K562 (cell line): ENCODE measurements around the gene FBXL4. TPM values are rescaled to one million over a fixed set of nuclear protein-coding genes. Genes with fewer than 3 reads are reported as not detected.

Experiments
- ATAC-seq: fragments of 200-7000 bp; cut with Tn5 transposase; 3 replicates; pipeline ENCODE4 v1.9.1; 2020; ENCODE audit warnings: moderate library complexity
- BruUV-seq: library from RNA; stranded (reverse); fragments of 400-500 nt; replicated peaks from 2 replicates; lab custom pipeline; 2021; lab: Mats Ljungman, UMichigan
- CTCF ChIA-PET: fragments of 300-600 bp; formaldehyde crosslinking; extraction: SDS; loops from one replicate; lab custom pipeline; 2021; ENCODE audit warnings: low intra/inter-chr PET ratio; lab: Yijun Ruan, JAX
- POLR2A ChIA-PET: fragments of 300-600, 350-650 bp; sonication (Branson Sonifier 250); formaldehyde crosslinking; extraction: SDS; loops from one replicate; lab custom pipeline; 2021; ENCODE audit warnings: antibody characterized with exemption, inconsistent platforms; lab: Yijun Ruan, JAX
- DNase-seq, 4 experiments: peaks; one replicate each; pipeline versions ENCODE4 v3.0.0 to v3.0.0-alpha.2; 2011 to 2018; ENCODE audit warnings: low spot score in 3 of 4, mixed read lengths in 3 of 4; ENCODE audit errors: extremely low read depth in 1 of 4
- FAIRE-seq: peaks from 2 replicates; lab custom pipeline; 2011; peaks lifted over from hg19 to GRCh38; lab: Jason Lieb, UNC
- H2AFZ ChIP-seq: 2 replicates; pipeline ENCODE4 v1.6.0; 2011; ENCODE audit warnings: low read depth, low read length, control low read depth, inconsistent platforms
- H3K27ac ChIP-seq: fragments of 200-600 bp; 3 replicates; pipeline ENCODE4 v1.8.0; 2011; ENCODE audit warnings: low read depth, mild to moderate bottlenecking, control low read depth, inconsistent platforms, low read length, moderate library complexity, mixed read lengths; ENCODE audit errors: extremely low read depth
- H3K27me3 ChIP-seq, 2 experiments: fragments of 300-600 bp in 1 of 2; 2 replicates in 1 of 2; 3 replicates in 1 of 2; pipeline versions ENCODE4 v1.6.0 to v1.8.0; 2011; ENCODE audit warnings: inconsistent platforms in 2 of 2, low read length in 2 of 2, mild to moderate bottlenecking in 1 of 2, mixed read lengths in 1 of 2, moderate library complexity in 1 of 2; ENCODE audit not compliant: control insufficient read depth in 2 of 2, insufficient read depth in 2 of 2
- H3K36me3 ChIP-seq: fragments of 300-600 bp; 3 replicates; pipeline ENCODE4 v1.8.0; 2011; ENCODE audit warnings: mild to moderate bottlenecking, low read length, inconsistent platforms; ENCODE audit not compliant: control insufficient read depth, insufficient read depth
- H3K4me1 ChIP-seq, 2 experiments: fragments of 200-600 bp in 1 of 2; replicated peaks in 1 of 2; 2 replicates in 1 of 2; 3 replicates in 1 of 2; pipeline versions ENCODE4 v1.5.1 to v1.8.0; 2011; ENCODE audit warnings: inconsistent platforms in 2 of 2, low read length in 2 of 2, mild to moderate bottlenecking in 1 of 2, mixed read lengths in 1 of 2, moderate library complexity in 1 of 2; ENCODE audit not compliant: control insufficient read depth in 2 of 2, insufficient read depth in 2 of 2
- H3K4me2 ChIP-seq: 2 replicates; pipeline ENCODE4 v1.6.1; 2011; ENCODE audit warnings: low read length, control low read depth, inconsistent platforms, mixed read lengths; ENCODE audit not compliant: insufficient read depth
- H3K4me3 ChIP-seq: fragments of 200-600 bp; sonication (generic), shearing (Covaris generic); 2 replicates; pipeline ENCODE4 v1.5.1; 2016; ENCODE audit warnings: control low read depth, inconsistent platforms
- H3K79me2 ChIP-seq: fragments of 200-600 bp; 3 replicates; pipeline ENCODE4 v1.8.0; 2011; ENCODE audit warnings: low read length, inconsistent platforms; ENCODE audit not compliant: control insufficient read depth, insufficient read depth
- H3K9ac ChIP-seq, 2 experiments: 2 replicates each; pipeline versions ENCODE4 v1.6.0 to v1.6.1; 2011; ENCODE audit warnings: low read depth in 2 of 2, low read length in 2 of 2, control low read depth in 1 of 2, inconsistent platforms in 1 of 2, mild to moderate bottlenecking in 1 of 2, mixed read lengths in 1 of 2; ENCODE audit not compliant: insufficient read depth in 1 of 2
- H3K9me1 ChIP-seq: one replicate; pipeline ENCODE4 v1.6.0; 2011; ENCODE audit warnings: inconsistent platforms, mild to moderate bottlenecking, low read length, moderate library complexity; ENCODE audit not compliant: control insufficient read depth, insufficient read depth
- H3K9me3 ChIP-seq: replicated peaks from 2 replicates; pipeline ENCODE4 v1.5.1; 2011; ENCODE audit warnings: low read depth, low read length, inconsistent platforms; ENCODE audit not compliant: control insufficient read depth, insufficient read depth
- H4K20me1 ChIP-seq: replicated peaks from 2 replicates; pipeline ENCODE4 v1.6.1; 2011; ENCODE audit warnings: low read length, inconsistent platforms, mixed read lengths; ENCODE audit not compliant: control insufficient read depth, insufficient read depth
- E2F6 ChIP-seq, 2 experiments: IDR thresholded peaks; 2 replicates each; pipeline ENCODE4 v1.6.1; 2011; ENCODE audit warnings: borderline replicate concordance in 1 of 2, control low read depth in 1 of 2, low read depth in 1 of 2, low read length in 1 of 2, mild to moderate bottlenecking in 1 of 2, mixed read lengths in 1 of 2, moderate library complexity in 1 of 2; ENCODE audit not compliant: insufficient read depth in 1 of 2, insufficient read length in 1 of 2, poor library complexity in 1 of 2, severe bottlenecking in 1 of 2; ENCODE audit errors: extremely low read depth in 1 of 2
- EGR1 ChIP-seq: fragments of 450-650 bp; conservative IDR thresholded peaks from 2 replicates; pipeline ENCODE4 v1.6.1; 2017; ENCODE audit warnings: mild to moderate bottlenecking
- RBBP5 ChIP-seq: fragments of 200-600 bp; sonication (generic); IDR thresholded peaks from 2 replicates; pipeline ENCODE4 v1.6.1; 2012; ENCODE audit warnings: borderline replicate concordance, mild to moderate bottlenecking, low read length, control low read depth, inconsistent platforms; ENCODE audit not compliant: insufficient read depth, poor library complexity, severe bottlenecking
- SFPQ ChIP-seq: fragments of 200-400 bp; formaldehyde crosslinking; IDR thresholded peaks from 2 replicates; pipeline ENCODE4 v1.6.1; 2017; ENCODE audit warnings: mild to moderate bottlenecking, low read depth, low read length, moderate library complexity
- SLC30A9 ChIP-seq: fragments of 250-450 bp; sonication (Bioruptor Pico); IDR thresholded peaks from 2 replicates; pipeline ENCODE4 v1.8.0; 2022; ENCODE audit warnings: mild to moderate bottlenecking, moderate library complexity
- TFAP4 ChIP-seq: sonication (generic); formaldehyde crosslinking; IDR thresholded peaks from 2 replicates; pipeline ENCODE4 v1.8.0; 2022; ENCODE audit warnings: missing genetic modification reagents, mild to moderate bottlenecking, moderate library complexity, borderline replicate concordance
- ZNF165 ChIP-seq: fragments of 250-450 bp; sonication (Bioruptor Pico); IDR thresholded peaks from 2 replicates; pipeline ENCODE4 v1.4.0; 2020; ENCODE audit warnings: borderline replicate concordance
- ZNF408 ChIP-seq: fragments of 250-450 bp; sonication (Bioruptor Pico); IDR thresholded peaks from 2 replicates; pipeline ENCODE4 v1.4.0; 2020; ENCODE audit warnings: low read depth, mild to moderate bottlenecking, moderate library complexity
- ZNF511 ChIP-seq: sonication (generic); formaldehyde crosslinking; IDR thresholded peaks from 2 replicates; pipeline ENCODE4 v1.8.0; 2022; ENCODE audit warnings: mild to moderate bottlenecking, missing genetic modification reagents
- WGBS: fragments of 100-300 bp; shearing (Covaris generic); methylation state at CpG from one replicate; pipeline ENCODE4 v1.1.6; 2016; ENCODE audit warnings: low coverage, mixed read lengths; ENCODE audit not compliant: insufficient coverage; ENCODE audit errors: missing lambda C conversion rate; 5-methylcytosine and 5-hydroxymethylcytosine counted together
- in situ Hi-C: fragments of 300-500 bp; cut with MboI; formaldehyde crosslinking; loops from 4 replicates; pipeline ENCODE4 v1.15.0; 2018; ENCODE audit warnings: inconsistent platforms, mixed read lengths
- intact Hi-C: fragments of 100-400 bp; cut with micrococcal nuclease; formaldehyde crosslinking; loops from 2 replicates; pipeline ENCODE4 v1.14.2; 2022
- polyA plus RNA-seq, 8 experiments: library from polyadenylated mRNA; depleted of rRNA in 4 of 8; stranded (reverse) in 5 of 8; unstranded in 3 of 8; fragments of >200 nt; fragmentation: Nextera tagmentation in 2 of 8; fragmentation: Illumina TruSeq in 1 of 8; extraction: Ambion mirVana in 2 of 8; extraction: Trizol in 1 of 8; gene quantifications; 2 replicates each; pipeline versions ENCODE4 v1.2.1 to v1.2.3, GENCODE V29; 2011 to 2014; ENCODE audit warnings: inconsistent platforms in 1 of 8, missing spikeins in 1 of 8
- total RNA-seq, 7 experiments: library from RNA; depleted of rRNA in 6 of 7; stranded (reverse); fragments of >200 nt in 6 of 7; fragmentation: Illumina TruSeq in 2 of 7; extraction: Trizol in 2 of 7; gene quantifications; 2 replicates each; pipeline versions ENCODE4 v1.2.1 to v1.2.3, GENCODE V29; 2011 to 2021; ENCODE audit warnings: low replicate concordance in 1 of 7
- TF ChIP-seq, protein P1 (sequence below): fragments of 450-650 bp; IDR thresholded peaks from 2 replicates; pipeline ENCODE4 v1.6.1; 2016; ENCODE audit warnings: borderline replicate concordance

Gene FBXL4
- total and polyA plus RNA-seq, 9 of the 15 experiments (the other 6 are each of a cell fraction or from before 2014, with no cell fraction given) = 4.2 to 23.1 (median 7.7) TPM

GRCh38 chr6:98835149-98836024 is 112.4 kb downstream of the FBXL4 start:
- intact Hi-C loops = no loop called here
- CTCF ChIA-PET = no interaction called here
- in situ Hi-C loops = loop anchor here (5.0 kb wide), 1 partner anchor 63 kb away; no protein-coding TSS in a partner anchor
- POLR2A ChIA-PET = interaction anchor here (1.2 kb wide), 1 partner anchor 16 kb away, joined by 4 read pairs; no protein-coding TSS in a partner anchor
- DNase-seq (no peak), FAIRE-seq (no peak), ATAC-seq (peak; percentile 7; the same call in 2 of the 3 replicates)
- peak overlapping the region in 1 of 2 experiments; percentile 90; a peak in 2 of 4 replicates for H3K9ac ChIP-seq
- H3K4me1 ChIP-seq = peaks cover 0 to 50% of the 10 kb centered on the region in 2 experiments; a peak in 4 of 5 replicates
- no peaks in the 10 kb centered on the region for H3K36me3 ChIP-seq
- no peaks in the 10 kb centered on the region; the same call in 2 of the 3 replicates for H3K79me2 ChIP-seq
- peaks cover 0 to 13% of the 10 kb centered on the region in 2 experiments; a peak in 2 of 5 replicates for H3K27me3 ChIP-seq
- peak overlapping the region; percentile 82 for H2AFZ ChIP-seq
- H4K20me1 ChIP-seq = no peaks in the 10 kb centered on the region
- no peaks in the 10 kb centered on the region for H3K9me1 ChIP-seq
- 4% methylated on average over 58 of the region's 76 CpGs for whole genome bisulfite sequencing
- H3K9me3 ChIP-seq = peaks cover 6% of the 10 kb centered on the region; the same call in 1 of the 2 replicates
- H3K4me3 ChIP-seq = peak overlapping the region; percentile 53
- peak overlapping the region; percentile 60 for H3K4me2 ChIP-seq
- BruUV-seq = no TSS peak
- H3K27ac ChIP-seq = no peak overlapping the region
- TF ChIP-seq SFPQ (no peak), ZNF408 (CRISPR knock-in tag) (no peak), RBBP5 (peak; percentile 40), EGR1 (peak; percentile 67), SLC30A9 (no peak), E2F6 (IDR thresholded peaks at IDR 0.05; ENCODE audit: borderline replicate concordance in 1 of 2, extremely low read depth in 1 of 2, insufficient read depth in 1 of 2, insufficient read length in 1 of 2, low read depth in 1 of 2, low read length in 1 of 2, poor library complexity in 1 of 2, severe bottlenecking in 1 of 2) (peak in 1 of 2 experiments; percentile 40), ZNF165 (no peak), ZNF511 (0 out of 2 replicates have a peak, but pooled peaks have one; percentile 45), TFAP4 (CRISPR knock-in tag) (0 out of 2 replicates have a peak, but pooled peaks have one; percentile 46)
- TF ChIP-seq, protein P1, sequence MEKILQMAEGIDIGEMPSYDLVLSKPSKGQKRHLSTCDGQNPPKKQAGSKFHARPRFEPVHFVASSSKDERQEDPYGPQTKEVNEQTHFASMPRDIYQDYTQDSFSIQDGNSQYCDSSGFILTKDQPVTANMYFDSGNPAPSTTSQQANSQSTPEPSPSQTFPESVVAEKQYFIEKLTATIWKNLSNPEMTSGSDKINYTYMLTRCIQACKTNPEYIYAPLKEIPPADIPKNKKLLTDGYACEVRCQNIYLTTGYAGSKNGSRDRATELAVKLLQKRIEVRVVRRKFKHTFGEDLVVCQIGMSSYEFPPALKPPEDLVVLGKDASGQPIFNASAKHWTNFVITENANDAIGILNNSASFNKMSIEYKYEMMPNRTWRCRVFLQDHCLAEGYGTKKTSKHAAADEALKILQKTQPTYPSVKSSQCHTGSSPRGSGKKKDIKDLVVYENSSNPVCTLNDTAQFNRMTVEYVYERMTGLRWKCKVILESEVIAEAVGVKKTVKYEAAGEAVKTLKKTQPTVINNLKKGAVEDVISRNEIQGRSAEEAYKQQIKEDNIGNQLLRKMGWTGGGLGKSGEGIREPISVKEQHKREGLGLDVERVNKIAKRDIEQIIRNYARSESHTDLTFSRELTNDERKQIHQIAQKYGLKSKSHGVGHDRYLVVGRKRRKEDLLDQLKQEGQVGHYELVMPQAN = no peak
